ENCODE data around the gene CELA2A. TPM values are rescaled to one million over a fixed set of nuclear protein-coding genes. Genes with fewer than 3 reads are reported as not detected.
"Not testable (repeated sequence)": the region's sequence is repeated elsewhere in the genome, so short reads cannot be mapped to it uniquely, and the experiment has no call there.

Gene CELA2A
- total and polyA plus RNA-seq, 5 experiments from 2014 or later, result not detected

- no peak for ATAC-seq
- Mint-ChIP-seq H3K4me1 (peaks cover 0 to 31% (median 10%) of the 10 kb centered on the region in 4 donors), H3K27ac (peak overlapping the region in 8 of 10 donors; percentile 39 to 91 (median 69)), H3K4me3 (peak overlapping the region in 1 of 10 donors; percentile 48), H3K9me3 (no peaks in the 10 kb centered on the region), H3K36me3 (peaks cover 0 to 33% (median 3%) of the 10 kb centered on the region in 3 donors), H3K27me3 (no peaks in the 10 kb centered on the region)
- POLR2A ChIA-PET, result no interaction called here
- DNase-seq, result no peak
These were observed 29.8 kb upstream of the CELA2A start for GRCh38 chr1:15426492-15427279.

- POLR2A ChIA-PET, result no interaction called here
These were observed 29.3 kb upstream of the CELA2A start for GRCh38 chr1:15427280-15427666.

GRCh38 chr1:15428252-15428651, 28.3 kb upstream of the CELA2A start:
- ATAC-seq, DNase-seq, H3K27me3 Mint-ChIP-seq, POLR2A ChIA-PET, H3K9me3 Mint-ChIP-seq: not testable (repeated sequence)
- peaks cover 0 to 28% (median 9%) of the 10 kb centered on the region in 4 donors for H3K4me1 Mint-ChIP-seq
- peak overlapping the region in 1 of 10 donors; percentile 2 for H3K4me3 Mint-ChIP-seq
- peak overlapping the region in 1 of 10 donors; percentile 93 for H3K27ac Mint-ChIP-seq
- H3K36me3 Mint-ChIP-seq, result peaks cover 0 to 33% (median 3%) of the 10 kb centered on the region in 3 donors

More at GRCh38 chr1:15427280-15427666, 29.3 kb upstream of the CELA2A start:
- DNase-seq, result no peak
- Mint-ChIP-seq H3K4me1 (peaks cover 0 to 29% (median 9%) of the 10 kb centered on the region in 4 donors), H3K4me3 (peak overlapping the region in 1 of 10 donors; percentile 48), H3K9me3 (no peaks in the 10 kb centered on the region), H3K27ac (peak overlapping the region in 3 of 10 donors; percentile 65 to 93 (median 84)), H3K36me3 (peaks cover 0 to 33% (median 3%) of the 10 kb centered on the region in 3 donors), H3K27me3 (no peaks in the 10 kb centered on the region)
- ATAC-seq, result no peak

GRCh38 chr1:15428815-15429435, 27.6 kb upstream of the CELA2A start:
- Mint-ChIP-seq H3K36me3 (peaks cover 0 to 33% (median 3%) of the 10 kb centered on the region in 3 donors), H3K9me3 (no peaks in the 10 kb centered on the region)

GRCh38 chr1:15429701-15430149, 26.8 kb upstream of the CELA2A start:
- peak overlapping the region in 1 of 10 donors; percentile 65 for H3K27ac Mint-ChIP-seq
- H3K36me3 Mint-ChIP-seq, result peaks cover 0 to 30% (median 3%) of the 10 kb centered on the region in 3 donors
- no peak overlapping the region for H3K4me3 Mint-ChIP-seq
- no peak for ATAC-seq
- DNase-seq, result no peak
- no peaks in the 10 kb centered on the region for H3K9me3 Mint-ChIP-seq
- H3K27me3 Mint-ChIP-seq, result no peaks in the 10 kb centered on the region
- peaks cover 0 to 15% (median 5%) of the 10 kb centered on the region in 4 donors for H3K4me1 Mint-ChIP-seq
- POLR2A ChIA-PET, result no interaction called here

More at GRCh38 chr1:15428815-15429435, 27.6 kb upstream of the CELA2A start:
- POLR2A ChIA-PET, result no interaction called here
- H3K27ac Mint-ChIP-seq, result peak overlapping the region in 1 of 10 donors; percentile 43
- H3K27me3 Mint-ChIP-seq, result no peaks in the 10 kb centered on the region
- H3K4me1 Mint-ChIP-seq, result peaks cover 0 to 21% (median 9%) of the 10 kb centered on the region in 4 donors
- ATAC-seq, result no peak
- no peak overlapping the region for H3K4me3 Mint-ChIP-seq
- DNase-seq, result no peak

GRCh38 chr1:15430787-15431570, 25.6 kb upstream of the CELA2A start:
- DNase-seq, result peak; percentile 51 to 84 (median 69)
- no peak overlapping the region for H3K4me3 Mint-ChIP-seq
- peak; percentile 61 to 73 for ATAC-seq
- POLR2A ChIA-PET, result interaction anchor here (1.0 kb wide), 1 partner anchor 108 kb away, joined by 5 read pairs; no protein-coding TSS in a partner anchor
- H3K4me1 Mint-ChIP-seq, result peaks cover 0 to 18% (median 5%) of the 10 kb centered on the region in 4 donors
- no peak overlapping the region for H3K27ac Mint-ChIP-seq
- H3K27me3 Mint-ChIP-seq, result no peaks in the 10 kb centered on the region
- peaks cover 0 to 21% (median 3%) of the 10 kb centered on the region in 3 donors for H3K36me3 Mint-ChIP-seq
- H3K9me3 Mint-ChIP-seq, result no peaks in the 10 kb centered on the region

GRCh38 chr1:15431571-15431948, 25.0 kb upstream of the CELA2A start:
- no peak overlapping the region for H3K27ac Mint-ChIP-seq
- no peaks in the 10 kb centered on the region for H3K9me3 Mint-ChIP-seq
- peaks cover 0 to 12% (median 1%) of the 10 kb centered on the region in 4 donors for H3K4me1 Mint-ChIP-seq
- no peak for DNase-seq
- POLR2A ChIA-PET, result interaction anchor here (0.6 to 1.0 kb wide), 2 partner anchors 28 to 108 kb away, joined by 5 read pairs; no protein-coding TSS in a partner anchor
- peaks cover 0 to 16% (median 0%) of the 10 kb centered on the region in 3 donors for H3K36me3 Mint-ChIP-seq
- no peaks in the 10 kb centered on the region for H3K27me3 Mint-ChIP-seq
- no peak overlapping the region for H3K4me3 Mint-ChIP-seq
- no peak for ATAC-seq

- H3K9me3 Mint-ChIP-seq, result no peaks in the 10 kb centered on the region
- H3K36me3 Mint-ChIP-seq, result peaks cover 0 to 11% (median 0%) of the 10 kb centered on the region in 3 donors
- POLR2A ChIA-PET, result no interaction called here
- DNase-seq (no peak), ATAC-seq (no peak)
- H3K27me3 Mint-ChIP-seq, result no peaks in the 10 kb centered on the region
- no peak overlapping the region for H3K4me3 Mint-ChIP-seq
- peaks cover 0 to 10% (median 1%) of the 10 kb centered on the region in 4 donors for H3K4me1 Mint-ChIP-seq
- H3K27ac Mint-ChIP-seq, result no peak overlapping the region
These were observed 24.2 kb upstream of the CELA2A start for GRCh38 chr1:15432324-15432723.

GRCh38 chr1:15433471-15433870, 23.1 kb upstream of the CELA2A start:
- H3K9me3 Mint-ChIP-seq, result no peaks in the 10 kb centered on the region
- ATAC-seq (no peak), DNase-seq (no peak)
- no peak overlapping the region for H3K4me3 Mint-ChIP-seq
- H3K36me3 Mint-ChIP-seq, result peaks cover 0 to 4% (median 0%) of the 10 kb centered on the region in 3 donors
- no peak overlapping the region for H3K27ac Mint-ChIP-seq
- no peaks in the 10 kb centered on the region for H3K27me3 Mint-ChIP-seq
- POLR2A ChIA-PET, result no interaction called here
- peaks cover 0 to 7% (median 1%) of the 10 kb centered on the region in 4 donors for H3K4me1 Mint-ChIP-seq

GRCh38 chr1:15434739-15435138, 21.8 kb upstream of the CELA2A start:
- H3K4me3 Mint-ChIP-seq, H3K36me3 Mint-ChIP-seq, H3K27me3 Mint-ChIP-seq, H3K4me1 Mint-ChIP-seq, H3K9me3 Mint-ChIP-seq, ATAC-seq, POLR2A ChIA-PET, DNase-seq: not testable (repeated sequence)
- peak overlapping the region in 1 of 10 donors; percentile 25 for H3K27ac Mint-ChIP-seq

- DNase-seq, result no peak
- Mint-ChIP-seq H3K9me3 (no peaks in the 10 kb centered on the region), H3K4me1 (peaks cover 0 to 5% (median 1%) of the 10 kb centered on the region in 4 donors), H3K27me3 (no peaks in the 10 kb centered on the region), H3K4me3 (no peak overlapping the region), H3K27ac (peak overlapping the region in 2 of 10 donors; percentile 25 to 57), H3K36me3 (peaks cover 0 to under 1% (median 0%) of the 10 kb centered on the region in 3 donors)
- ATAC-seq, result no peak
- POLR2A ChIA-PET, result no interaction called here
These were observed 21.1 kb upstream of the CELA2A start for GRCh38 chr1:15435239-15436077.
